ENCODE results near the gene AQP12B. TPM values are rescaled to one million over a fixed set of nuclear protein-coding genes. Genes with fewer than 3 reads are reported as not detected.
"Not testable (repeated sequence)": the region's sequence is repeated elsewhere in the genome, so short reads cannot be mapped to it uniquely, and the experiment has no call there.

AQP12B gene
- not detected in 2 replicates for total RNA-seq

GRCh38 chr2:240682431-240683224, at the start of gene AQP12B:
Gene AQP12B (minus strand): TSS chr2:240682885. CDS start chr2:240682837, 48 bp downstream.
- not testable (repeated sequence) for H3K27ac Mint-ChIP-seq

GRCh38 chr2:240732184-240732583, 49.5 kb upstream of the AQP12B start:
- Mint-ChIP-seq H3K36me3 (ENCODE audit: low read depth) (no peaks in the 10 kb centered on the region), H3K4me1 (no peaks in the 10 kb centered on the region), H3K27ac (no peak overlapping the region), H3K4me3 (no peak overlapping the region), H3K9me3 (no peaks in the 10 kb centered on the region), H3K27me3 (peaks cover 3% of the 10 kb centered on the region)
- no peak for TF ChIP-seq CTCF (IDR thresholded peaks at IDR 0.05)
- intact Hi-C loops (cut with micrococcal nuclease): no loop called here
- POLR2A ChIA-PET: no interaction called here
- DNase-seq (no peak), ATAC-seq (ENCODE audit: low read depth) (no peak)
- CTCF ChIA-PET: no interaction called here

More at GRCh38 chr2:240682431-240683224, at the start of gene AQP12B:
- H3K4me1 Mint-ChIP-seq; ATAC-seq (ENCODE audit: low read depth); POLR2A ChIA-PET; CTCF ChIA-PET; intact Hi-C loops (cut with micrococcal nuclease); H3K4me3 Mint-ChIP-seq; H3K9me3 Mint-ChIP-seq; H3K36me3 Mint-ChIP-seq (ENCODE audit: low read depth); DNase-seq; H3K27me3 Mint-ChIP-seq: not testable (repeated sequence)

- ATAC-seq (ENCODE audit: low read depth) (no peak), DNase-seq (no peak)
- H3K36me3 Mint-ChIP-seq (ENCODE audit: low read depth): no peaks in the 10 kb centered on the region
- no peaks in the 10 kb centered on the region for H3K27me3 Mint-ChIP-seq
- POLR2A ChIA-PET: no interaction called here
- intact Hi-C loops (cut with micrococcal nuclease): no loop called here
- no peak for TF ChIP-seq CTCF (IDR thresholded peaks at IDR 0.05)
- H3K4me1 Mint-ChIP-seq: no peaks in the 10 kb centered on the region
- CTCF ChIA-PET: no interaction called here
- no peak overlapping the region for H3K4me3 Mint-ChIP-seq
- no peak overlapping the region for H3K27ac Mint-ChIP-seq
- H3K9me3 Mint-ChIP-seq: no peaks in the 10 kb centered on the region
Observed at GRCh38 chr2:240731178-240731545, 48.5 kb upstream of the AQP12B start.

- intact Hi-C loops (cut with micrococcal nuclease): no loop called here
- no peaks in the 10 kb centered on the region for H3K9me3 Mint-ChIP-seq
- H3K36me3 Mint-ChIP-seq (ENCODE audit: low read depth): no peaks in the 10 kb centered on the region
- ATAC-seq (ENCODE audit: low read depth) (no peak), DNase-seq (no peak)
- H3K4me1 Mint-ChIP-seq: no peaks in the 10 kb centered on the region
- ChIA-PET CTCF (no interaction called here), POLR2A (no interaction called here)
- H3K27ac Mint-ChIP-seq: no peak overlapping the region
- no peaks in the 10 kb centered on the region for H3K27me3 Mint-ChIP-seq
- no peak overlapping the region for H3K4me3 Mint-ChIP-seq
- TF ChIP-seq CTCF (IDR thresholded peaks at IDR 0.05): no peak
Observed at GRCh38 chr2:240730501-240731177, 48.0 kb upstream of the AQP12B start.

- no peak for TF ChIP-seq CTCF (IDR thresholded peaks at IDR 0.05)
Observed at GRCh38 chr2:240728827-240729226, 46.1 kb upstream of the AQP12B start.

More at GRCh38 chr2:240728827-240729226, 46.1 kb upstream of the AQP12B start:
- Mint-ChIP-seq H3K4me3 (no peak overlapping the region), H3K27me3 (no peaks in the 10 kb centered on the region), H3K36me3 (ENCODE audit: low read depth) (no peaks in the 10 kb centered on the region), H3K4me1 (no peaks in the 10 kb centered on the region), H3K27ac (no peak overlapping the region), H3K9me3 (no peaks in the 10 kb centered on the region)
- ChIA-PET POLR2A (no interaction called here), CTCF (no interaction called here)
- DNase-seq (no peak), ATAC-seq (ENCODE audit: low read depth) (no peak)
- intact Hi-C loops (cut with micrococcal nuclease): no loop called here
